Brain pericyte (primary cell): ENCODE data around the gene SIK2.
"Not testable (repeated sequence)": the region's sequence is repeated elsewhere in the genome, so short reads cannot be mapped to it uniquely, and the experiment has no call there.

ENCODE experiments used
- DNase-seq: peaks from one replicate; pipeline ENCODE4 v3.0.0-alpha.2; 2012; ENCODE audit warnings: low read depth, low spot score

The SIK2 gene

DNA sequence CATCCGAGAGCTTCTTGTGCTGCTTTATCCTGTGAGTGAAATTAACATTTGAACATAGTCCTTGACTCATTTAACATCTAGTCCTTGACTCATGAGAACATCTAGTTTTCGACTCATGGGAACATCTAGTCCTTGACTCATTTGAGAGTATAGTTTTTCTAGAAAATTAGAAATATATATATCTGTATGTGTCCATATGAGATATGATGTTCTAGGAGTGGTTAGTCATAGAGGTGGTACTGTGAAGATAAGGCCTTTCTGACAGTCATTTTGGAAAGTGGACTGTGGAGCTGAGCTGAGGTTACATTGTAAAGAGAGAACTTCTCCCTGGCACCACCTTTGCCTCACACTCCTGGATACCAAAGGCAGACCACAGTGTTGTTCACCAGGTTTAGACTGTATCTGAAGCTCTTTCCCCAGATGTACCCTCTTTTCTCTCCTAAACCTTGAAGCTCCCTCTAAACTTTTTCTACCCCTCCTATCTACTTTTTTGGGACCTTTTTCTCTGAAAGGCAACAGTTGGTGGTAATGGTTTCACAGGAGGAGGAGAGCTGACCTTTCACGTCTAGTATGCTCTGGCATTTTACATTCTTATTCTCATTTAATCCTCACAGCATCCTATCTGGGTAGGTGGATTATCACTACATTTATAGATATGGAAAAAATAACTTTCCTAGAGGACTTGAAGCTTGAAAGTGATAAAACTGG is 96.8 kb downstream of the SIK2 start:
- no peak for DNase-seq

DNA sequence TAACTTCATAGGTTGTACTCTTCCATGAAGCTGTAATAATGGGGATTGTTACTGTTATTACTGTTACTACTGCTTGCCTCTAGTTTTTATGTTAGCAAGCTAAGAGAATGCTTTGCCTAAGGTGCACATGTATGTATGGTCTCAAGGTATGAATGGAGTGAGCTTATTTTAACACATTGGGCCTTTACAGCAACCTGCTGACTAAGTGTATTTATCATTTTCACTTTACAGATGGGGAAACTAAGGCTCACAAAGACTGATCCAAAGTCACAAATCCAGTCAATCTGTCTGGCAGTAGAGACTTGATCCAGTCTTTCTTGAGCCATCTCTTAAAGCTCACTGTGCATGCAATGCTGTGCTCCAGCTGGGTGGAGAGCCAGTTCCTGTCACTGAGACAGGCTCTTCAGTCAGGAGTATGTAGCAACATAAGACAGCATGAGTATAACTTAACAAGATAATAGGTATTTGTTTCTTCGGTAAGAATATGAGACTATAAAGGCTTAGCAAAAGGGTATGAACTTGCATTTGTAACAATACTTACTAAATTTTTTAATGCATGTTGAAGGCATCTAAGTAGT is 97.4 kb downstream of the SIK2 start:
- no peak for DNase-seq

DNA sequence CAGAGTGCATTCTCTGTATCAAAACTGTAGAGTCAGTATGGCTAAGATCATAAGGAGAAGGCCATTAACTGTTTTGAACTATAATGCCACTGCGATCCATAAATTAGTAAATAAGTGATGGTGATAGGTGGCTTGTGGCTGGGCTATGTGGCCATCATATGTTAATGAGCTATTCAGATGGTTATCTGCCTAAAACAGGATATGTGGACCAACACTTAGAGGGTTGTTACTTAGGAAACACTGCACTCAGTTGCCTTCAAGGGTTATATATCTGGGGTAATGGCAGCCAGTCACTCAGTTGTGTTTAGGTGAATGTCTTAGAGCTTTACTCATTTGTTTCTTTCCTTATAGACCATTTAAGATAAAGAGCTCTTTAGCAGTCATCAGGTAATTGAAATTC is 97.9 kb downstream of the SIK2 start:
- DNase-seq = no peak

DNA sequence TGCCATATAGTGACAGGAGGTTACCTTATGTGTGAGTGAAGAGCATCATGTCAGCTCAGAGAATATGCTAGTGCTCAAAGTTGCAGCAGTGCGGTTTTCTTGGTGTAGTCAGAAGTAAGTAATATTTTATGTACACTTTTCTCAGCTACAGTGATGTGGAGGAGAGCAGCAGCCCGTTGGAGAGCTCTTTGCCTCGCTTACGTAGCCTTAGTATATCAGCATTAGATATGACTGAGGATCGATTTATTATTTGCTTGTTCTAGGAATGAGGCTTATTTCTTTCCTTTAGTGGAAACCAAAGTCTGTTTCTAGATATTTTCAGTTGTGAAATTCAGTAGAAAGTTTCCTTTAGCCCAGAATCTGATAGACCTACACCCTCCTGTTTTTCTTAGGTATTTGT is 100.4 kb downstream of the SIK2 start:
- DNase-seq = no peak

DNA sequence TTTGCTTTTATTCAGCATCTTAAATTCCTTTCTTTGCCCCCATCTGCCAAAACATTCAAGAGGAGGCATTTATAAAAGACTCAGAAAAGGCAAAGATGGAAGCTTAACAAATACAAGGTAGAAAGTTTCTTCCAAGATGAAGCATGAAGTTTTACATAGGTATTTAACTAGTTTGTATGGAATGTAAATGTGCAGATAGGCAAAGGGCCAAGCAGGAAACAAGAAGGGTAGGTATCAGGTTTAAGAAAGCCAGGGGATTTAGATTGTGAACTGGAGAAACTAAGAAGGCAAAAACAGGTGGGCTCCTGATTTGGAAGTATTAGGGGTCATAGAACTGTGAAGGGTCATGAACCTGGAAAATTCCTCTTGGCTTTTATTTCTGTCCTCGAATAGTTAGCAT is 101.3 kb downstream of the SIK2 start:
- no peak for DNase-seq

DNA sequence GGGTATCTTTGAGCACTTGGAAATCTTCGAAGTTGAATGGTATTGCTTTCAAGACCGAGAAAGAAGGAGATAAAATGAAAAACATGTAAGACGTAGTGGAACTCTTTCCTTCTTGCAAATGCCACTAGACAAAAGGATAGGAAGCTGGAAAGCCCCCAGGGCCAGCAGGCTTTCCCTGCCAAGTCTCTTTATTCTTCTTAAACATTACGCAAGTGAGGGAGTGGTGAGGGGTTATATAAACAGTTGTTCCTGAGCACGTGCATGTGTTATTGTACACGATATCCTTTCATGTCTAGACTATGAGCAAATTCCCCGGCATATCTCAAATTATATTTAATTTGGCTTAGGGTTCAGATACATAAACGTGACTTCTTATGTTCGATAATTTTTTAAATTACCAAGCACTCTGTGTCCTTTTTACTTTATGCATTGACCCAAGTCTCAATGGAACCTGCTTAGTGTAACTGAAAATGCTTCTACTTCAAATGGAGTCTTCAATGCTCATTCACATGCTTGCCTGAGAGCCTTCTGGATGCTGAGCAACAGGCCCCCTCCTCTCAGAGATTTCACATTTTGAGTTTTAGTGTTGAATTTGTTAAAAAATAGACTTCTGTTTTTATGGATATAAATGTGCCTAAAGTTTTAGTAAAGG is 104.9 kb downstream of the SIK2 start:
- peak; percentile 90 for DNase-seq

DNA sequence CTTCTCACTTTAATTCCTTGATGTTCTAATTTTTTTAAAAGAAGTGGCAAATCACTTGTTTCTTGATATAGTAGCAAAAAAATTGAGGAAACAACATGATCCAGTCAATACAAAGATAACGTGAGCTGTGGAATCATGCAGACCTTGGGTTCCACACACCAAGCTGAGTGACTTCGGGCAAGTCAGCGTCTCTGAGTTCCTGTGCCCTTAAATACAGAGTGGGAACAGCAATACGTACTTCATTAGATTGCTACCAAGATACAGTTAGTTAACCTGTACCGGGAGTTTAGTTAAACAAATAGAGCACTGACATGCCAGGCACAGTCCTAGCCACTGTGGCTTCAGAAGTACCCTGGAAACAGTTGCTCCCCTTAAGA is 105.4 kb downstream of the SIK2 start:
- no peak for DNase-seq

DNA sequence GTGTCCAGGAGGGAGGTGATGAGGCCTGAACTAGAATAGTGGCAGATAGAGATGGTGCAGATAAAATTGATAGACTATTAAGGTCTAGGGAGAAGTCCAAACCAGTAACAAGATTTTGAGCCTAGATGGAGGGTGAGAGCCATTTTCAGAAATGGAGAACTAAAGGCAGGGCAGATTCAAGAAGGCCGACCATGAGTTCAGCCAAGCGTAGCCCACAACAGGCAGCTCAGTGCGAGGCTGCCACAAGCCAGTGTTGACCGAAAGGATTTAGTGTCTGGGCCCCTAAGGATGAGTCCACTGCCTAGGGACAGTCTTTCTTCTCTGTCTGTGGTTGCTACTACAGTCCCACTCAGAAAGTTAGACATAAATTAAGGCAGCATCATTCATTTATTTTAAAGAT is 112.3 kb downstream of the SIK2 start:
- no peak for DNase-seq

DNA sequence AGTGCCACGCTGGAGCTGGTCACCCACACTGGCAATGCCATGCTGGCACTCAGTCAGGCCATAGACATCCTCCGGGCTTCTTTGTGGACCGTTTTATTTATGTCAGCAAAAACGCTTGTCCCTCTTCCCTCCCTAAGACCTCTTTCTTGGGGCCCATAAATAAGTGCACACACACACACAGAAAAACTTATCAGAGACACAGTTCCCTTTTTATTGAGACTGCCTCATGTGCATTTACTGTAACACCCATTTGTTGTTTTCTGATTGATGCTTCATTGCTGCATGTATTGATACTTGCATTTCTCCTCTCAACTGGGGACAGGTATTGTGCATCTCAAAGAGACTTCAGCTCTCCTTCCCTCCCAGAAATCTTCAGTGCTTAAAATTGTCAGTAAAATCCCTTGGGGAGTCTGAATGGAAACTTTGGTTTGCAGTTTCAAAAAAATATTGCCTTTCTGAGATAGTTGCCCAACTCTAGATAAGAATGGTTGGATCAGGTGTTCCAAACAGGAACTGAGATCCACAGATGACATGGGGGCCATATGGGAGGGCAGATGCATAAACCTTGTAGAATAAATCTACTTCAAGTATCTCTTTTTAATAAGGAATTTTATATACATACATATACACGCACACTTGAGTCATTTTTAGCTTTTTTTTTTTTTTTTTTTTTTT is 113.0 kb downstream of the SIK2 start:
- no peak for DNase-seq

DNA sequence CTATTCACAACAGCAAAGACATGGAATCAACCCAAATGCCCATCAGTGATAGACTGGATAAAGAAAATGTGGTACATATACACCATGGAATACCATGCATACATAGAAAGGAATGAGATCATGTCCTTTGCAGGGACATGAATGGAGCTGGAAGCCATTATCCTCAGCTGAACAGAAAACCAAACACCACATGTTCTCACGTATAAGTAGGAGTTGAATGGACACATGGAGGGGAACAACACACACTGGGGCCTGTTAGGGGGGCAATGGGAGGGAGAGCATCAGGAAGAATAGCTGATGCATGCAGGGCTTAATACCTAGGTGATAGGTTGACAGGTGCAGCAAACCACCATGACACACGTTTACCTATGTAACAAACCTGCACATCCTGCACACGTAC is 115.4 kb downstream of the SIK2 start:
- DNase-seq = not testable (repeated sequence)

DNA sequence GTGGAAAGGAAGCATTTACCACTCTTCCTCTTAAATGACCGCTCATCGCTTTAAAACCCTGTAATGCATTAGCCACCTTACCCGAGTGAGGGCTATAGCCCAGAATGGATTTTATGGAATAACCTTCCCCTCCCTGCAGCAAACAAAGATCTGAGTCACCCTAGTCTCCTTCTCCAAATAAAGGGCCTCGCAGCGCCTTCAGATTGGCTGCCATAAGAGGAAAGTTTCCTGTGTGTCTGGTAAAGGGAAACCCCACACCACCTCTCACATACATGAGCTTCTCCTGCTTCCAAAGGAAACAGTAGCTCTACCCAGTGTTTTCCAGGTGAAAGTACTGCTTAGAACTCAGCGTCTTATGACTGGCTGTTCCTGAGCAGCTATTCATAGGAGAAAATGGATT is 116.2 kb downstream of the SIK2 start:
- no peak for DNase-seq

DNA sequence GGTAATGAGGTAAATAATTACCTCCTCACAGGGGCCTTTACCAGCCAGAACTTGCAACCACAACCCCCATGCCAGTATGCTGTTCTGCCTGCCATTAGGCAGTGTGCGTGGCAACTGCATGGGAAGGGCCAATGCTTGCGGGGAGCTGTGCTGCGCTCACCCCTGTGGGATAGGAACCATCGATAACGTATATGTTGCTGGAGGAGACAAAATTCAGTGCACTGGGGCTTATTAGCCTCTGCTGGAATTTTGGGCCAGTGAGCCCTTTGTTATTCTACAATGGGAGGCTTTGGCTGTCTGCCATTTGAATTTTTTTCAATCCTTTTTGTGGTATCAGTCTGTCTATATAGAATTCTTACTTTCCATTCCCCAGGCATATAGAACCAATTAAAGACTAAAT is 116.6 kb downstream of the SIK2 start:
- DNase-seq = no peak

DNA sequence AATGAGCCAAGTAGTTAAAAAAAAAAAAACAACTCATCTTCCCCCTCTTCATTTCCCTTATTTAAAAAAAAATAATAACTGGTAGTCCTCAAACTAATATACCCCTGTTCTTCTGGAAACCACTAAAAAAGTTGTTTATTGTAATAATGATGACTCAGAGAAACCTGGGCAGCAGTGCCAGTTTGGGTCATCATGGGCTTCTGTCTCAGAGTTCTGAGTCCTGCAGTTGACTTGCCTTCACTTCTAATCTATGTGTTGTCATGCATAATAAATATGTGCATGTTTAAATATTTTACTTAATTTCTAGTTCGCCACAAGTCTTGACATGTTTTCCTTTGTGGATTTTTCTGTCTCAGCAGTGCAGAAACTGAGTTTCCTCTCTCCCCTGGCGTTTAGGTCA is 117.1 kb downstream of the SIK2 start:
- no peak for DNase-seq

DNA sequence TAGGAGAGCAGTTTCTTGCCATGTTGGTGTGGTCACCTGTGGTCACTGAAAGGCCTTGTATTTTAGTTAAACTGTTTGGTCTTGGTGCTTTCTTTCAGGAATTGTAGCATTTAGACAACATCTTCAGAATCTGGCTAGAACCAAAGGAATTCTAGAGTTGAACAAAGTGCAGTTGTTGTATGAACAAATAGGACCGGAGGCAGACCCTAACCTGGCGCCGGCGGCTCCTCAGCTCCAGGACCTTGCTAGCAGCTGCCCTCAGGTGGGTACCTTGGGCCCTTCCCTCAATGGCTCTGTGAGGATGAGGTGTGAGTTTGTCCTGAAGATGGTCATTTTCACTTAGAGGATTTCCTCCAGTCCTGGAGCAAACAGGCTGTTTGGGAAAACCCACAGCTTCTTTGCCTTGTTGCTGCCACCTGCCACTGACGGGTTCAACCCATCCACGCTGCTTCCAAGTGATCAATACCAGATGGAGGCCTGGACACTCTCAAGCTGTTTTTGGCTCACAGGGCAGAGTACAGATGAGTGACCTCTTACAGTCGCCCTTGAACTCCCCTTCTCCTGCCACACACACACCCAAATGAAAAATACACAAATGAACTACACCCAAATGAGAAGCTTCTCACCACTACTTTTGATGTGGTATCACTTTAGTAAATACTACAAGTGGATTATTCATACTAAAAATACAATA is 118.7 kb downstream of the SIK2 start:
- no peak for DNase-seq

DNA sequence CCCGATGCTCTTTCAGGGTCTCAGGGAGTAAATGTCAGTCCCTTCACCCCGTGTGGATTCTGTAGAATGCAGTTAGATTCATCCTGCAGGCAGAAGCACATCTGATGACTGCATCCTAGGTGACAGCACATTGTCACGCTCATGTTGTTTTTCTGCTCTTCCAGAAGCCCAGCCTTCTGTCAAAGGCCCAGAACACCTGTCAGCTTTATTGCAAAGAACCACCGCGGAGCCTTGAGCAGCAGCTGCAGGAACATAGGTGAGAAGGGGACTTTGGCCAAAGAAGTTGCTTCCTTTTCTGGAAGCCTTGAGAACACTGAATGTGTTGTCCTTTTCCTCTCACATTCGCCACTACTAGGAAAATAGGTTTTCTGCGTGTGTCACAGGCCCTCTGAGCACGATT is 120.3 kb downstream of the SIK2 start:
- DNase-seq = no peak

DNA sequence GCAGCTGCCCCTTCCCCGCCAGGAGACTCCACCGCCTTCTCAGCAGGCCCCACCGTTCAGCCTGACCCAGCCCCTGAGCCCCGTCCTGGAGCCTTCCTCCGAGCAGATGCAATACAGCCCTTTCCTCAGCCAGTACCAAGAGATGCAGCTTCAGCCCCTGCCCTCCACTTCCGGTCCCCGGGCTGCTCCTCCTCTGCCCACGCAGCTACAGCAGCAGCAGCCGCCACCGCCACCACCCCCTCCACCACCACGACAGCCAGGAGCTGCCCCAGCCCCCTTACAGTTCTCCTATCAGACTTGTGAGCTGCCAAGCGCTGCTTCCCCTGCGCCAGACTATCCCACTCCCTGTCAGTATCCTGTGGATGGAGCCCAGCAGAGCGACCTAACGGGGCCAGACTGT is 121.3 kb downstream of the SIK2 start:
- no peak for DNase-seq

DNA sequence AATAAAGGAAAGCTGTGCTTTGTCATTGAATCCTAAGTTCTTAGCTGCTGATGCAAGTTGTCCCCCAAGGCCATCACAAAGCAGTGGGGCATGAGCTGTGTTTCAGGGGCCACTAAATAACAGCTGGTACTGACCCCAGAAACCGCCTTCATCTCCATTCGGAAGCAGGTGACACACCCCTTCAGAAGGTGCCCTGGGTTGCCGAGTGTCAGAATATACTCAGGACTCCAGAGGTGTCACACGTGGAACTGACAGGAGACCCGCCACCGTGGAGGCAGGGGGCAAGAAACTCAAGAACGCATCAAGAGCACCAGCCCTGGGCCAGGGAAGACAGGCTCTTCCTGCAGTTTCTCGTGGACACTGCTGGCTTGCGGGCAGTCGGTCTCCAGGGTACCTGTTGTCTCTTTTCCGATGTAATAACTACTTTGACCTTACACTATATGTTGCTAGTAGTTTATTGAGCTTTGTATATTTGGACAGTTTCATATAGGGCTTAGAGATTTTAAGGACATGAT is 122.4 kb downstream of the SIK2 start:
- DNase-seq = no peak

DNA sequence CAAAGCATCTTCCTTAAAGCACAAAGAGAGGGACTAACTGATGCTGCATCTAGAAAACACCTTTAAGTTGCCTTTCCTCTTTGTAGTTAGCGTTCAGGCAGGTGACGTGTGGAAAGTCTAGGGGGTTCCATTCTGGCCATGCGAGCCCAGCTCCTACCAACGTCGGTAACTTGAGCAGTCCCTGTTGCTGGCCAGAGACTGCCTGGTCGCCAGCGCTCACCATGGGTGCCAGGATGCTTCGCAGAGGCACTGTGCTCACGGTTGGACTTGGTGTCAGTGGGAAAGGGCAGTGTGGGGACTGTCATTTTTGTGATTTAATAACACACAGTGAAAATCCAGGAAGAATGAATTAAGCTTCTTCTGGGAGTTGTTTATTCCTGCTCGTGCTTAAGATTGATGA is 123.4 kb downstream of the SIK2 start:
- no peak for DNase-seq

DNA sequence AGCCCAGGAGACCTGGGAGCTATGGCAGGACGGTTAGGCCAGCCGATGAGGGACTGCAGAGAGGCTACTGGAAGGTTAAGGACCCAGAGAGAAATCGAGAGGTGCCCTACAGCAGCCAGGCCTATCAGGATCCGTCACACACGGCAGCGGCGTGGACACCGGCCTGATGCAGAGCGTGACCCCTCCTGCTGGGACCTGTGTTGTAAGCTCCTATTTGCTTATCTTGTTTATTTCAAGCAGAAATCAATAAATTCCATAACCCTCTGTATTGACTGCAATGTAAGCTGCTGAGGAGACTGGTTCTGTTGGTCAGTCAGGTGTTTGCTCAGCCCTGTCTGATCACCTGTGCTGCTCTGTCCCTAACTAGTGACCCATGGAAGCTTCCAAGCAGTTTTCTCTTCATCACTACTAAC is 124.1 kb downstream of the SIK2 start:
- DNase-seq = no peak

DNA sequence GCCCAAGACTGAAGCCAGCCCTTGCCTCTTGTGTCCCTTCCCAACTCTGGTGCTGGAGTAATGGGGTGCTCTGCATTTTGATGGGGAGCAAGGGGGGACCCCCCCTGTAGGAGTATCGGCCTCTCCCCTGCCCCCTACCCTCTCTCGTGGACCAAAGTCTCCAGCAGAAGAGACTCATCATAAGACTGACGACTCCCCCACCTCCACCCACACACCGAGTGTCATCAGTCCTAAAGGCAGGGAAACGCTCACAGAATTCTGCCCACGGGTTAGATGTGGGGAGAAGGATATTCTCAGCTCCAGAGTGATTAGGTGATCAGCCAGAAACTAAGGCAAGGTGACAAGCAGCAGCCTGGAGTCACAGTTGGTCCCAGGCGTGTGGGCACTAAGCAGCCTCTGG is 125.2 kb downstream of the SIK2 start:
- no peak for DNase-seq

DNA sequence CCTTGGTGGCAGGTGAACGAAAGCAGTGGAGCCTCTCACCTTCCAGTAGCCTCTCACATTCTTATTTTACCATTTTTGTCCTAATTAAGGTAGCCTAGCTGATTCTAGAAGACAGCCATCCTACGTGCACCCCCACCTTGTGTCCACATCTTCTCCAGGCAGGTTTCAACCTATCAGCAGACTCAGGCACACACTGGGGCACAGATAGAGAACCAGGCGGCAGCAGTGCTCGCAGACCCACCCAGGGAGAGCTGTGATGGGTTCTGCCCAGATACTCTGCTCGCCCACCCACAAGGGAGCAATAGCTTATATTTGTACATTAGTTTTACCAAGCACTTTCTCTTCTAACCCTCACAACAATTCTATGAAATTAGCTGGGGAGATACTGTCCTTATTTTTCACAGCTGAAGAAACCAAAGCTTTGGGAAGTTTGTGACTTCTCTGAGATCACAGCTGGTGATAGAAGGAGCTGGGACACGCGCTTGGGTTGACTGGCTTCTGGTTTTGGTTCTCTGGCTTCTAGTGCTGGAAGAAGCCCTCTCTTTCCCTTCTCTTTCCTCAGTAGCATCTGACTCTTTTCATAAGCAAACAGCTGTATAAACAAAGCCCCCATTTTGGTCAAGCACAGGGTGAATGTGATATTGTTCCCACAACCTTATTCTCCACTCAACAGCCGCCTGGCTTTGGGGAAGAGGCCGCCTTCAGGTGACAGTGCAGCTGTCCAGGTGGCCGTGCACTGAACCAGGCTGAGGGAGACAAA is 127.0 kb downstream of the SIK2 start:
- DNase-seq = peak; percentile 90
